ENCODE results near the gene PRDM16. TPM values are rescaled to one million over a fixed set of nuclear protein-coding genes. Genes with fewer than 3 reads are reported as not detected.

PRDM16 gene
- total and polyA plus RNA-seq, 2 of the 13 experiments (the other 11 are each of a cell fraction or from before 2014, with no cell fraction given): 0.15 to 0.81 TPM

- no peak for DNase-seq (ENCODE audit: low spot score)
- 95% methylated on average over 7 of the region's 20 CpGs for WGBS (ENCODE audit: low lambda C conversion rate)
- in situ Hi-C loops (cut with HindIII; ENCODE audit: extremely low pct_ligation_motif_present, low pct_unique_long_range_greater_than_20kb): loop anchor here (5.0 kb wide), 2 partner anchors 40 to 140 kb away; no protein-coding TSS in a partner anchor
These were observed 412.9 kb downstream of the PRDM16 start for GRCh38 chr1:3481836-3482375.

GRCh38 chr1:3482378-3482849, 413.4 kb downstream of the PRDM16 start:
- BruUV-seq (replicated peaks): no TSS peak
- no peak overlapping the region for H3K4me3 ChIP-seq (replicated peaks in 1 of 3; ENCODE audit: insufficient read depth in 1 of 3, low read depth in 2 of 3, low read length in 3 of 3)
- H3K4me2 ChIP-seq (ENCODE audit: low read depth, low read length): no peak overlapping the region
- DNase-seq (ENCODE audit: low spot score) (no peak), FAIRE-seq (no peak), ATAC-seq (peak; percentile 52)
- H3K4me1 ChIP-seq (ENCODE audit: insufficient read depth, low read length): peaks cover 40% of the 10 kb centered on the region
- no peak overlapping the region for H3K27ac ChIP-seq (ENCODE audit: extremely low read length, insufficient read depth, low read length)
- CTCF ChIA-PET (ENCODE audit: low intra/inter-chr PET ratio, low total read pairs): interaction anchor here (3.0 kb wide), 1 partner anchor 29 kb away, joined by 70 read pairs; the partner anchor contains the start of gene ARHGEF16
- no peak overlapping the region for H3K9ac ChIP-seq (ENCODE audit: insufficient read depth, low read depth, low read length)
- intact Hi-C loops (cut with micrococcal nuclease; ENCODE audit: unreplicated experiment) (no loop called here), in situ Hi-C loops (cut with HindIII; ENCODE audit: extremely low pct_ligation_motif_present, low pct_unique_long_range_greater_than_20kb) (loop anchor here (5.0 kb wide), 2 partner anchors 40 to 140 kb away; no protein-coding TSS in a partner anchor)
- no peaks in the 10 kb centered on the region for H3K79me2 ChIP-seq (ENCODE audit: insufficient read depth, low read length)
- H3K9me3 ChIP-seq (ENCODE audit: low read length): no peaks in the 10 kb centered on the region
- WGBS (ENCODE audit: low lambda C conversion rate): 78% methylated on average over 6 of the region's 18 CpGs
- POLR2A ChIA-PET: interaction anchor here (1.0 to 3.6 kb wide), 4 partner anchors 11 to 29 kb away, joined by 3 to 20 read pairs (median 11); no protein-coding TSS in a partner anchor
- H2AFZ ChIP-seq (ENCODE audit: low read length): no peak overlapping the region
- no peaks in the 10 kb centered on the region for H4K20me1 ChIP-seq (ENCODE audit: insufficient read depth, low read length)
- H3K36me3 ChIP-seq (replicated peaks in 1 of 2; ENCODE audit: control insufficient read depth in 1 of 2, insufficient read depth in 2 of 2, low read length in 2 of 2): peaks cover 5 to 14% of the 10 kb centered on the region in 2 experiments; a peak in 3 of 5 replicates
- no peaks in the 10 kb centered on the region for H3K27me3 ChIP-seq (ENCODE audit: control insufficient read depth in 1 of 2, insufficient read depth in 2 of 2, low read length in 2 of 2)
- TF ChIP-seq XRCC5 (optimal IDR thresholded peaks at IDR 0.05; ENCODE audit: low read length) (peak; percentile 45), CTCF (CRISPR knock-in tag; IDR thresholded peaks at IDR 0.05) (peak; percentile 49), ZKSCAN8 (CRISPR knock-in tag; IDR thresholded peaks at IDR 0.05; ENCODE audit: borderline replicate concordance) (no peak), MED13 (CRISPR knock-in tag; IDR thresholded peaks at IDR 0.05) (no peak), HNRNPL (IDR thresholded peaks at IDR 0.05; ENCODE audit: low read depth, low read length) (peak; percentile 84), ZNF292 (CRISPR knock-in tag; IDR thresholded peaks at IDR 0.05; ENCODE audit: borderline replicate concordance, low read depth) (no peak), PBX3 (CRISPR knock-in tag; IDR thresholded peaks at IDR 0.05; ENCODE audit: borderline replicate concordance) (no peak), ZNF343 (CRISPR knock-in tag; IDR thresholded peaks at IDR 0.05) (no peak)

More at GRCh38 chr1:3481836-3482375, 412.9 kb downstream of the PRDM16 start:
- CTCF ChIA-PET (ENCODE audit: low intra/inter-chr PET ratio, low total read pairs): interaction anchor here (3.0 kb wide), 1 partner anchor 29 kb away, joined by 70 read pairs; the partner anchor contains the start of gene ARHGEF16
- Histone ChIP-seq H3K4me1 (ENCODE audit: insufficient read depth, low read length) (peaks cover 40% of the 10 kb centered on the region), H3K4me3 (replicated peaks in 1 of 3; ENCODE audit: insufficient read depth in 1 of 3, low read depth in 2 of 3, low read length in 3 of 3) (no peak overlapping the region), H3K79me2 (ENCODE audit: insufficient read depth, low read length) (no peaks in the 10 kb centered on the region), H4K20me1 (ENCODE audit: insufficient read depth, low read length) (no peaks in the 10 kb centered on the region), H3K9ac (ENCODE audit: insufficient read depth, low read depth, low read length) (no peak overlapping the region), H3K27ac (ENCODE audit: extremely low read length, insufficient read depth, low read length) (no peak overlapping the region), H3K27me3 (ENCODE audit: control insufficient read depth in 1 of 2, insufficient read depth in 2 of 2, low read length in 2 of 2) (no peaks in the 10 kb centered on the region), H2AFZ (ENCODE audit: low read length) (no peak overlapping the region), H3K9me3 (ENCODE audit: low read length) (no peaks in the 10 kb centered on the region), H3K4me2 (ENCODE audit: low read depth, low read length) (no peak overlapping the region), H3K36me3 (replicated peaks in 1 of 2; ENCODE audit: control insufficient read depth in 1 of 2, insufficient read depth in 2 of 2, low read length in 2 of 2) (peaks cover 5 to 14% of the 10 kb centered on the region in 2 experiments; a peak in 3 of 5 replicates)
- intact Hi-C loops (cut with micrococcal nuclease; ENCODE audit: unreplicated experiment): no loop called here
- BruUV-seq (replicated peaks): no TSS peak
- ATAC-seq (no peak), FAIRE-seq (no peak)
- POLR2A ChIA-PET: interaction anchor here (1.0 to 3.6 kb wide), 4 partner anchors 10 to 29 kb away, joined by 3 to 20 read pairs (median 11); no protein-coding TSS in a partner anchor
- TF ChIP-seq, protein P1, sequence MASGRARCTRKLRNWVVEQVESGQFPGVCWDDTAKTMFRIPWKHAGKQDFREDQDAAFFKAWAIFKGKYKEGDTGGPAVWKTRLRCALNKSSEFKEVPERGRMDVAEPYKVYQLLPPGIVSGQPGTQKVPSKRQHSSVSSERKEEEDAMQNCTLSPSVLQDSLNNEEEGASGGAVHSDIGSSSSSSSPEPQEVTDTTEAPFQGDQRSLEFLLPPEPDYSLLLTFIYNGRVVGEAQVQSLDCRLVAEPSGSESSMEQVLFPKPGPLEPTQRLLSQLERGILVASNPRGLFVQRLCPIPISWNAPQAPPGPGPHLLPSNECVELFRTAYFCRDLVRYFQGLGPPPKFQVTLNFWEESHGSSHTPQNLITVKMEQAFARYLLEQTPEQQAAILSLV (CRISPR knock-in tag; IDR thresholded peaks at IDR 0.05; ENCODE audit: borderline replicate concordance): no peak
- TF ChIP-seq RBFOX2 (IDR thresholded peaks at IDR 0.05; ENCODE audit: low read depth, low read length): peak; percentile 60; the same call in 1 of the 2 replicates
- peak; percentile 7; the same call in 1 of the 2 replicates for TF ChIP-seq AKAP8 (CRISPR knock-in tag; IDR thresholded peaks at IDR 0.05)
